ENCODE data around the gene SOWAHB.

Gene SOWAHB

DNA sequence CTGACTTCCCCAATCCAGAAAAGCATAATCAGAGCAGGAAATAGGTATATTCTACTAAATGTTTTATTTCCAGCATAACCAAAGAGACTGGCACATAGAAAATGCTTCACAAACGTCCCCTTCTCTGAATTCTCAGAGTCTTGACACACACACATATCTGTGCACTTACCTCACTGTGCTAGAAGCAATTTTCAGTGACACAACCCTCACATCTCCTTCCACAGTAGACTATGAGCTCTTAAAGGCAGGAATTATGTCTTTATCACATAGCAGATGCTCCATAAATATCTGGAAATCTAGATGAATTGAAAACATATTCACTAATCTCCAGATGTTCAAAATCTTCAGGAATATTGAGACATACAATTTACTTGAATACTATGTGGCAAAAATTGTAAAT is 5.9 kb downstream of the SOWAHB start:
- no peak for ATAC-seq (ENCODE audit: insufficient read depth, low read depth)
- H3K4me3 ChIP-seq (ENCODE audit: low read depth in 1 of 2, low read length in 2 of 2): no peak overlapping the region
- no peaks in the 10 kb centered on the region for H3K36me3 ChIP-seq (ENCODE audit: insufficient read depth, low read length)
- no peak overlapping the region for H3K27ac ChIP-seq (ENCODE audit: low read length)
- no peak for DNase-seq
- no peak overlapping the region for H2AFZ ChIP-seq (ENCODE audit: low read depth, low read length)
- no peak overlapping the region for H3K4me2 ChIP-seq (ENCODE audit: insufficient read depth, low read length)
- H3K27me3 ChIP-seq (ENCODE audit: insufficient read depth, low read length, poor library complexity): peaks cover 2% of the 10 kb centered on the region
- H3K9ac ChIP-seq (ENCODE audit: low read depth, low read length): no peak overlapping the region
- no peaks in the 10 kb centered on the region for H4K20me1 ChIP-seq (ENCODE audit: insufficient read depth, low read length)
- H3K9me3 ChIP-seq (ENCODE audit: insufficient read depth, low read length, severe bottlenecking): no peaks in the 10 kb centered on the region
- no peaks in the 10 kb centered on the region for H3K79me2 ChIP-seq (ENCODE audit: insufficient read depth, low read length)
- H3K4me1 ChIP-seq (ENCODE audit: insufficient read depth, low read length): no peaks in the 10 kb centered on the region
- TF ChIP-seq EZH2 (IDR thresholded peaks at IDR 0.05; ENCODE audit: borderline replicate concordance, low read depth, low read length, severe bottlenecking): no peak

DNA sequence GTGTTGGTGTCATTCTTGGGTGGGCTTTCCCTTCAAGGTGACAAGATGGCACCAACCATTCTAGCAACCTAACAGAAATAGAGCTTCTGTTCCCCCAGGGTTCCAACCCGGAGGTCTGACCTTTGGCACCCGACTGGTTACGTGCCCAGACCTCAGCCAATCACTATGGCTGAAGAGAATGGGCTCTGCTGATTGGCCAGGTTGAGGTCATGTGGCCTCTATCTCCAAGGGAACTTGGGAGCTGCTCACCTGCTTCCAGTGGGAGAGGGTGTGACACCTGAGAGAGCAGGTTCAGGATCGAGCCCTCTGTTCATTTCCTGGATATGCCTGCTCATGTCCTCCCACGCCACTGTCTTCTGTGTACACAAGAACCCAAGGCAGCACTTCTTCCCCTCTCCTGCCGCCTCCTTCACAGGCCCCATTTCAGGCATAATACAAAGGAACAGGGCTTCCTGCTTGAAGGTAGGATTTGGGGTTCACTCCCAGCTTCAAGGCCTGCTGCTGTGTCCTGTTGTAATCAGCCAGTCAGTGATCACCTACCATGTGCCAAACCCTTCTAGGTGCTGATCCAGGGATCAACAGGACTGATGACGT is 11.0 kb downstream of the SOWAHB start:
- Histone ChIP-seq H3K9me3 (ENCODE audit: insufficient read depth, low read length, severe bottlenecking) (no peaks in the 10 kb centered on the region), H3K27me3 (ENCODE audit: insufficient read depth, low read length, poor library complexity) (no peaks in the 10 kb centered on the region), H3K4me2 (ENCODE audit: insufficient read depth, low read length) (no peak overlapping the region), H2AFZ (ENCODE audit: low read depth, low read length) (no peak overlapping the region), H3K79me2 (ENCODE audit: insufficient read depth, low read length) (no peaks in the 10 kb centered on the region), H3K27ac (ENCODE audit: low read length) (no peak overlapping the region), H3K4me3 (ENCODE audit: low read depth in 1 of 2, low read length in 2 of 2) (no peak overlapping the region), H4K20me1 (ENCODE audit: insufficient read depth, low read length) (no peaks in the 10 kb centered on the region), H3K4me1 (ENCODE audit: insufficient read depth, low read length) (no peaks in the 10 kb centered on the region), H3K36me3 (ENCODE audit: insufficient read depth, low read length) (no peaks in the 10 kb centered on the region), H3K9ac (ENCODE audit: low read depth, low read length) (no peak overlapping the region)
- DNase-seq: no peak
- ATAC-seq (ENCODE audit: insufficient read depth, low read depth): no peak
- TF ChIP-seq, protein P1, sequence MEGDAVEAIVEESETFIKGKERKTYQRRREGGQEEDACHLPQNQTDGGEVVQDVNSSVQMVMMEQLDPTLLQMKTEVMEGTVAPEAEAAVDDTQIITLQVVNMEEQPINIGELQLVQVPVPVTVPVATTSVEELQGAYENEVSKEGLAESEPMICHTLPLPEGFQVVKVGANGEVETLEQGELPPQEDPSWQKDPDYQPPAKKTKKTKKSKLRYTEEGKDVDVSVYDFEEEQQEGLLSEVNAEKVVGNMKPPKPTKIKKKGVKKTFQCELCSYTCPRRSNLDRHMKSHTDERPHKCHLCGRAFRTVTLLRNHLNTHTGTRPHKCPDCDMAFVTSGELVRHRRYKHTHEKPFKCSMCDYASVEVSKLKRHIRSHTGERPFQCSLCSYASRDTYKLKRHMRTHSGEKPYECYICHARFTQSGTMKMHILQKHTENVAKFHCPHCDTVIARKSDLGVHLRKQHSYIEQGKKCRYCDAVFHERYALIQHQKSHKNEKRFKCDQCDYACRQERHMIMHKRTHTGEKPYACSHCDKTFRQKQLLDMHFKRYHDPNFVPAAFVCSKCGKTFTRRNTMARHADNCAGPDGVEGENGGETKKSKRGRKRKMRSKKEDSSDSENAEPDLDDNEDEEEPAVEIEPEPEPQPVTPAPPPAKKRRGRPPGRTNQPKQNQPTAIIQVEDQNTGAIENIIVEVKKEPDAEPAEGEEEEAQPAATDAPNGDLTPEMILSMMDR (IDR thresholded peaks at IDR 0.05; ENCODE audit: borderline replicate concordance, extremely low read depth, low read length, poor library complexity, severe bottlenecking): no peak
- no peak for TF ChIP-seq EZH2 (IDR thresholded peaks at IDR 0.05; ENCODE audit: borderline replicate concordance, low read depth, low read length, severe bottlenecking)

DNA sequence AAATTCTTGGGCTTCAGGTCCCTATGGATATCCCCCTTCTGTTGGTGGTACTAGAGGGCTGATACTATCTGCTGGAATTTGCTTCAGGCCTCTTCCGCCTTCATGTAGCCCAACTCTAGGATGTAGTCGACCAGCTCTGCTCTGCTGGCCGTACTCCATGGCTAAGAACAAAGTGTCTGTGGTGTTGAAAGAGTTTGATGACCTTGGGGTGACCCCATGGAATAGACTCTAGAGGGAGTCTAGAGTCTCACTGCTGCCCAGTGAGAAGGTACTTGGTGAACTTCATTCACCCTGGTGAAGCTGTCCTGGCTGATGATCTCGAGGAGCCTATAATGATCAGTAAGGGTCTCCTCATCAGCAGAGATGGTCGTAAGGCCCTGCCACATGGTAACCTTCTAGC is 11.7 kb downstream of the SOWAHB start:
- H3K27me3 ChIP-seq (ENCODE audit: insufficient read depth, low read length, poor library complexity): no peaks in the 10 kb centered on the region
- H3K27ac ChIP-seq (ENCODE audit: low read length): no peak overlapping the region
- no peak overlapping the region for H2AFZ ChIP-seq (ENCODE audit: low read depth, low read length)
- ATAC-seq (ENCODE audit: insufficient read depth, low read depth) (no peak), DNase-seq (no peak)
- no peaks in the 10 kb centered on the region for H3K79me2 ChIP-seq (ENCODE audit: insufficient read depth, low read length)
- H3K9ac ChIP-seq (ENCODE audit: low read depth, low read length): no peak overlapping the region
- H3K4me1 ChIP-seq (ENCODE audit: insufficient read depth, low read length): no peaks in the 10 kb centered on the region
- H3K4me2 ChIP-seq (ENCODE audit: insufficient read depth, low read length): no peak overlapping the region
- no peak for TF ChIP-seq EZH2 (IDR thresholded peaks at IDR 0.05; ENCODE audit: borderline replicate concordance, low read depth, low read length, severe bottlenecking)
- TF ChIP-seq, protein P1 (IDR thresholded peaks at IDR 0.05; ENCODE audit: borderline replicate concordance, extremely low read depth, low read length, poor library complexity, severe bottlenecking): no peak
- H3K9me3 ChIP-seq (ENCODE audit: insufficient read depth, low read length, severe bottlenecking): no peaks in the 10 kb centered on the region
- no peak overlapping the region for H3K4me3 ChIP-seq (ENCODE audit: low read depth in 1 of 2, low read length in 2 of 2)
- no peaks in the 10 kb centered on the region for H3K36me3 ChIP-seq (ENCODE audit: insufficient read depth, low read length)
- H4K20me1 ChIP-seq (ENCODE audit: insufficient read depth, low read length): no peaks in the 10 kb centered on the region

DNA sequence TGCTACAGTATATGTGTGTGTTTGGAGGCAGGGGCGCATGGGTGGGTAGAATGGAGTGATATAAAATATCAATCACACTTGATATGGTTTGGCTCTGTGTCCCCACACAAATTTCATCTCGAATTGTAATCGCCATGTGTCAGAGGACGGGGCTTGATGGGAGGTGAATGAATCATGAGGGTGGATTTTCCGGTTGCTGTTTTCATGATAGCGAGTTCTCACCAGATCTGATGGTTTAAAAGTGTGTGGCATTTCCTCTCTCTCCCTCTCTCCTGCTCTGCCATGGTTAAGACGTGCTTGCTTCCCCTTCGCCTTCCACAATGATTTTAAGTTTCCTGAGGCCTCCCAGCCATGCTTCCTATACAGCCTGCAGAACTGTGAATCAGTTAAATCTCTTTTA is 14.8 kb downstream of the SOWAHB start:
- H3K9ac ChIP-seq (ENCODE audit: low read depth, low read length): no peak overlapping the region
- no peaks in the 10 kb centered on the region for H3K4me1 ChIP-seq (ENCODE audit: insufficient read depth, low read length)
- no peak overlapping the region for H3K4me2 ChIP-seq (ENCODE audit: insufficient read depth, low read length)
- no peaks in the 10 kb centered on the region for H3K9me3 ChIP-seq (ENCODE audit: insufficient read depth, low read length, severe bottlenecking)
- TF ChIP-seq, protein P1 (IDR thresholded peaks at IDR 0.05; ENCODE audit: borderline replicate concordance, extremely low read depth, low read length, poor library complexity, severe bottlenecking): no peak
- TF ChIP-seq EZH2 (IDR thresholded peaks at IDR 0.05; ENCODE audit: borderline replicate concordance, low read depth, low read length, severe bottlenecking): no peak
- no peaks in the 10 kb centered on the region for H3K79me2 ChIP-seq (ENCODE audit: insufficient read depth, low read length)
- H3K27me3 ChIP-seq (ENCODE audit: insufficient read depth, low read length, poor library complexity): no peaks in the 10 kb centered on the region
- no peak overlapping the region for H2AFZ ChIP-seq (ENCODE audit: low read depth, low read length)
- ATAC-seq (ENCODE audit: insufficient read depth, low read depth): no peak
- H4K20me1 ChIP-seq (ENCODE audit: insufficient read depth, low read length): no peaks in the 10 kb centered on the region
- no peak for DNase-seq
- H3K27ac ChIP-seq (ENCODE audit: low read length): no peak overlapping the region
- no peak overlapping the region for H3K4me3 ChIP-seq (ENCODE audit: low read depth in 1 of 2, low read length in 2 of 2)
- H3K36me3 ChIP-seq (ENCODE audit: insufficient read depth, low read length): no peaks in the 10 kb centered on the region
